ENCODE results near the gene ZNF22.

ZNF22 gene

GRCh38 chr10:44970812-44971395 is 29.8 kb upstream of the ZNF22 start:
- no peak for TF ChIP-seq CTCF (IDR thresholded peaks at IDR 0.05; ENCODE audit: extremely low read depth, missing control alignments)
- DNase-seq (ENCODE audit: low spot score), result no peak

- DNase-seq (ENCODE audit: low spot score), result no peak
- TF ChIP-seq CTCF (IDR thresholded peaks at IDR 0.05; ENCODE audit: extremely low read depth, missing control alignments), result no peak
Measured at GRCh38 chr10:44971434-44971833, 29.3 kb upstream of the ZNF22 start.

DNA sequence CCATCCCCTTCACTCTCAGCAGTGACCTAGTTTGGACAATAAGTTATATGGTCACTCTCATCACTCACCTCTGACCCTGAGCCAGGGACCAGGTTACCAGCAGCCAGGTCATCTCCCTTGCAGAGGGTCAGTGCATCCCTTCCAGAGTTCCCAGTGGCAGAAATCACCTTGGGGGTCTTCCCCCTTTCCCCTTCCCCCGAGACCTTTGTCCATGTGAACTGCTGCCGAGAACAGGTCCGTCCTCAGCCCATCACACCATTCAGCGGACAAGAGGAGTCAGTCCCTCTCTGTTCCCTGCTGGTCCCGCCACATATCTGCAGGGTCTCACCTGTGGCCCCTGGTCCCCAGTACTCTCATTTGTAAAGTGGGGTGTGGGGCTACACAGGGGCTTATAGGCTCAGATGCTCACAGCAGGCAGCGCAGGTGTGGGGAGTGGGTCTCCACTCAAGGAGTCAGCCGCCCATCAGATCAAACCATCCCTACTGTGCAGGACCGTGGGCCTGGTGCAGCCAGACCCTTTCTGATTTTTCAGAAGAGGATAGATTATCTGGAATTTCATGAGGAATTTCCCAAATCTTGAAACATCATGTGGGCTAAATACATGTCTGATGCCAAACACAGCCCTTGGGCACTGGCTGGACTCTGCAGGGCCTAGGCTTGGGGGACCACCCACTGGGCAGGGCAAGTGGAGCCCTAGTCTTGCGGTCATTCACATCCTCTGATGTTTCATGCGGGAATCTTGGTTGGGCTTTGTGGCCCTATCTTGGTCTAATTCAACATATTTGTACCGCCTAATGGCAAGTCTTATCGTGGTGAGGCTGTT is 28.6 kb upstream of the ZNF22 start:
- no peak for TF ChIP-seq CTCF (IDR thresholded peaks at IDR 0.05; ENCODE audit: extremely low read depth, missing control alignments)
- no peak for DNase-seq (ENCODE audit: low spot score)

- no peak for TF ChIP-seq CTCF (IDR thresholded peaks at IDR 0.05; ENCODE audit: extremely low read depth, missing control alignments)
- DNase-seq (ENCODE audit: low spot score), result no peak
Measured at GRCh38 chr10:44972874-44973306, 27.8 kb upstream of the ZNF22 start.

DNA sequence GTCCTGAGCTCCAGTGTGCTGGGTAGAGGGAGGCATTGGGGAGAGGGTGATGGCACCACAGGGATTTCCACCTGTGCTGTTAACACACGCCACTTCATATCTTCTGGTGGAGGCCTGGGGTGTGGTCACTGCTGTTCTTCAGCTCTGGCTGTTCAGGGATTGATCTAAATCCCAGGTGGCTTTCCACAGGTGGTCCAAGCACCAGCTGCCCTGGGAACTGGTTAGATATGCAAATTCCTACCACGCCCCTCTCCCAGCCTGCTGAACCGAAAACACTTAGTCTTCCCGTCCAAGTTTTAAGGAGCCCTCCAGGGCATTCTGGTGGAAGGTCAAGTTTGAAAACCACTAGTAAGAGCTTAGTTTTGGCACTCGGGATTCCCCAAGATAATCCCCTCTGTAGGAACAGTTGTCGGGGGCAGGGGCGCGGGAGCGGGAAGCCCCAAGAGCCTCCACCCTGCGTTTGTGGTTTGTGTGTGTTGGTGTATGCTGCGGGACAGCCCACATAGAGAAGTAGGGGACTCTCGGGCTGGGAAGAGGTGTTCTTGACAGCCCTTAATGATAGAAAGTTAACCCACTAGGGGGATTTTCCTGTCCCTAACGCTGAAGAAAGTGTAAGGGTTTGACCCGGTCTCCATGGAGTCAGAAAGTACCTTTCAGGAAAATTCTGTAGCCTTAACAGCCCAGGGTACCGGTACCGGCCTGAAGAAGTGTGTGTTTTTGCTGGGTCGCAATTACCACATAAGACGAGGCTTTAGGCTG is 27.2 kb upstream of the ZNF22 start:
- no peak for DNase-seq (ENCODE audit: low spot score)
- TF ChIP-seq CTCF (IDR thresholded peaks at IDR 0.05; ENCODE audit: extremely low read depth, missing control alignments), result no peak

- DNase-seq (ENCODE audit: low spot score), result no peak
- TF ChIP-seq CTCF (IDR thresholded peaks at IDR 0.05; ENCODE audit: extremely low read depth, missing control alignments), result no peak
Measured at GRCh38 chr10:44974082-44974627, 26.6 kb upstream of the ZNF22 start.

All from GM20000 (cell line).